Astrocyte (in vitro differentiated cells and primary cell): ENCODE data around the gene TRAF7.

Experiments
- CTCF ChIP-seq: IDR thresholded peaks from 2 replicates; pipeline ENCODE4 v1.5.1; 2011; ENCODE audit warnings: low read depth, mild to moderate bottlenecking, inconsistent platforms, low read length, moderate library complexity; ENCODE audit not compliant: insufficient read depth
- EZH2 ChIP-seq: IDR thresholded peaks from 2 replicates; pipeline ENCODE4 v1.6.1; 2012; ENCODE audit warnings: mild to moderate bottlenecking, low read length, inconsistent platforms; ENCODE audit not compliant: insufficient read depth

DNA sequence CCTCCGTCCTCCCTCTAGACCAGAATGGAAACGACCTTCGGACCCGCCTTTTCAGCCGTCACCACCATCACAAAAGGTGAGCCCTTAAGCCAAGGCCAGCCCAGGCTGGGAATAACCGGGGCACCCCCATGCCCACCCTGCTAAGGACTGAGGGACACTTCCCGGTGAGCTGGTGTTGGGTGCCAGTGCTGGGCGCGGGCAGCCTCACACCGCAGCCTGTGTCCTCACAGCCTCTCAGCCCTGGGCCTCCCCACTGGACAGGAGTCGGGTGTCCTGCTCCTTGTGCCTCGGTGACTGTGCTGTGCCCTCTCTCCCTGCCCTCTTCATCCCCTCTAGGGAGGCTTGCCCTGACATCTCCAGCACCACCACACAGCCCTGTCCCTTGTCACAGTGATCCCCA is 10.3 kb downstream of the TRAF7 start:
- no peak for TF ChIP-seq CTCF
- no peak for TF ChIP-seq EZH2
